Measurements from ENCODE around the gene SGSM1. TPM values are rescaled to one million over a fixed set of nuclear protein-coding genes. Genes with fewer than 3 reads are reported as not detected.

The SGSM1 gene, protein sequence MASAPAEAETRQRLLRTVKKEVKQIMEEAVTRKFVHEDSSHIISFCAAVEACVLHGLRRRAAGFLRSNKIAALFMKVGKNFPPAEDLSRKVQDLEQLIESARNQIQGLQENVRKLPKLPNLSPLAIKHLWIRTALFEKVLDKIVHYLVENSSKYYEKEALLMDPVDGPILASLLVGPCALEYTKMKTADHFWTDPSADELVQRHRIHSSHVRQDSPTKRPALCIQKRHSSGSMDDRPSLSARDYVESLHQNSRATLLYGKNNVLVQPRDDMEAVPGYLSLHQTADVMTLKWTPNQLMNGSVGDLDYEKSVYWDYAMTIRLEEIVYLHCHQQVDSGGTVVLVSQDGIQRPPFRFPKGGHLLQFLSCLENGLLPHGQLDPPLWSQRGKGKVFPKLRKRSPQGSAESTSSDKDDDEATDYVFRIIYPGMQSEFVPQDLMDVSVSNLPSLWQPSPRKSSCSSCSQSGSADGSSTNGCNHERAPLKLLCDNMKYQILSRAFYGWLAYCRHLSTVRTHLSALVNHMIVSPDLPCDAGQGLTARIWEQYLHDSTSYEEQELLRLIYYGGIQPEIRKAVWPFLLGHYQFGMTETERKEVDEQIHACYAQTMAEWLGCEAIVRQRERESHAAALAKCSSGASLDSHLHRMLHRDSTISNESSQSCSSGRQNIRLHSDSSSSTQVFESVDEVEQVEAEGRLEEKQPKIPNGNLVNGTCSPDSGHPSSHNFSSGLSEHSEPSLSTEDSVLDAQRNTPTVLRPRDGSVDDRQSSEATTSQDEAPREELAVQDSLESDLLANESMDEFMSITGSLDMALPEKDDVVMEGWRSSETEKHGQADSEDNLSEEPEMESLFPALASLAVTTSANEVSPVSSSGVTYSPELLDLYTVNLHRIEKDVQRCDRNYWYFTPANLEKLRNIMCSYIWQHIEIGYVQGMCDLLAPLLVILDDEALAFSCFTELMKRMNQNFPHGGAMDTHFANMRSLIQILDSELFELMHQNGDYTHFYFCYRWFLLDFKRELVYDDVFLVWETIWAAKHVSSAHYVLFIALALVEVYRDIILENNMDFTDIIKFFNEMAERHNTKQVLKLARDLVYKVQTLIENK
- 3.2 and 4.3 TPM in 2 replicates for total RNA-seq (2021)
- long read RNA-seq, full-length matches to known transcripts, result 2 of 18 reads
- long read RNA-seq, partial matches to known transcripts, result 4 of 18 reads
- long read RNA-seq, other reads (novel, unspliced or antisense), result 12 of 18 reads

DNA sequence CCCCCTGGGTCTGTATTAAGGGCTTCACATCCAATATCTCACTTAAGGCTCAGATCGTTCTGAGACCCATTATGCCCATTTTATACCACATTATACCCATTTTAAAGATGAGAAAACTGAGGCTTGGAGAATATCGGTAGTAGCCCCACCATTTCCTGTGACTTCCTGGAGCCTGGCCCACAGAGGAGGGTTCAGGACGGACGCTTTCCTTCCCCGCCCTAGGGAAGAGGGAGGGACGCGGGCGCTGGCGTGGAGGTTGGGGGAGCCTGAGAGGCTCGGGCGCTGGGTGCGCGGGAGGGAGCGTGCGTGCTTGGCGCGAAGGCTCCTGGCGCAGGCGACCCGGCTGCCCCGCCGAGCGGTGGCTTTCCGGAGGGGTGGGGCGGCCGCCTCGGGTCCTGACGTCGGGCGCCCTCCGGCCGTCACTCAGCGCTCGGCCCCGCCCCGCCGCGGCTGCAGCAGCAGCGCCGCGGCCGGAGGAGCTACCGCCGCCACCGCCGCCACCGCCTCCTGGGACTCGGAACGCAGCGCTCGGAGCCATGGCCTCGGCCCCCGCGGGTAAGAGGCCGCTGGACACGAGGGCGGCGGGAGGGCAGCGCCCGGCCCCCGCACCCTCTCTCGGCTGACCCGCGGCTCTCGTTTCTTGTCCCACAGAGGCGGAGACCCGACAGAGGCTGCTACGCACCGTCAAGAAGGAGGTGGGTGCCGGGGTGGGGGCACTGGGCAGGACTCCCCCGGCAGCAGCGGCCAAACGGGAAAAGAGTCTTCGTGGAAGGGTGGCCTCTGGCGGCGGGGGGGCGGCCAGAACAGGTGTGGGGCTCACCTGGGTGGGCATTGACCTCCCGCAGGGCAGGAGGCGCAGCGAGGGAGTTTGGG, at the start of gene SGSM1:
SGSM1 (plus strand) TSS at position 422 of the 873 bp plus-strand sequence; CDS start at position 537, 115 bp downstream.
- Histone ChIP-seq H3K9me3 (ENCODE audit: control insufficient read depth, low read depth, low read length) (no peaks in the 10 kb centered on the region), H2BK15ac (ENCODE audit: low read depth, low read length) (no peak within 1 kb of the TSS; the same call in 1 of the 2 replicates), H3K79me1 (ENCODE audit: insufficient read depth, low read depth, low read length, poor library complexity, severe bottlenecking) (peaks cover 2% of the 10 kb centered on the region), H4K8ac (replicated peaks; ENCODE audit: insufficient read length, low read depth, low read length) (no peak within 1 kb of the TSS), H3K4ac (ENCODE audit: low read depth, low read length) (no peak within 1 kb of the TSS), H2BK12ac (ENCODE audit: insufficient read length, low read depth, low read length) (no peak within 1 kb of the TSS), H3K14ac (ENCODE audit: insufficient read depth, low read length) (peak within 1 kb of the TSS; percentile 84), H3K23me2 (ENCODE audit: insufficient read length, low read depth, low read length, poor library complexity, severe bottlenecking) (peaks cover 7% of the 10 kb centered on the region), H3T11ph (ENCODE audit: low read length) (no peak within 1 kb of the TSS), H4K91ac (ENCODE audit: insufficient read length, low read depth, low read length) (no peak within 1 kb of the TSS), H3K9ac (ENCODE audit: extremely low read depth, insufficient read length, low read length) (peak within 1 kb of the TSS; percentile 18), H3K4me1 (ENCODE audit: insufficient read depth, low read length) (no peaks in the 10 kb centered on the region), H2AK5ac (ENCODE audit: insufficient read length, low read length) (no peak within 1 kb of the TSS), H2BK20ac (ENCODE audit: low read depth, low read length, poor library complexity, severe bottlenecking) (no peak within 1 kb of the TSS), H3K18ac (ENCODE audit: insufficient read length, low read depth, low read length) (no peak within 1 kb of the TSS), H3K79me2 (ENCODE audit: insufficient read depth, low read length) (no peaks in the 10 kb centered on the region), H4K20me1 (ENCODE audit: control insufficient read depth, insufficient read depth, insufficient read length) (peaks cover 3% of the 10 kb centered on the region), H3K56ac (ENCODE audit: insufficient read length, low read depth, low read length) (no peak within 1 kb of the TSS), H4K5ac (ENCODE audit: insufficient read length, low read depth, low read length) (no peak within 1 kb of the TSS), H3K27me3 (ENCODE audit: insufficient read depth, low read length) (no peaks in the 10 kb centered on the region), H3K27ac (ENCODE audit: insufficient read length, low read depth, low read length) (no peak within 1 kb of the TSS), H2AFZ (ENCODE audit: low read length) (no peak within 1 kb of the TSS), H2BK5ac (ENCODE audit: insufficient read length, low read length) (no peak within 1 kb of the TSS), H3K4me2 (ENCODE audit: insufficient read depth, insufficient read length, low read length) (peak within 1 kb of the TSS; percentile 64), H3K23ac (ENCODE audit: insufficient read length, low read depth, low read length) (no peak within 1 kb of the TSS), H2BK120ac (ENCODE audit: low read depth, low read length, poor library complexity, severe bottlenecking) (no peak within 1 kb of the TSS)
- H3K4me1 Mint-ChIP-seq, result peaks cover 15 to 31% of the 10 kb centered on the region in 2 experiments
- H3K27me3 Mint-ChIP-seq (ENCODE audit: low read depth), result peaks cover 5% of the 10 kb centered on the region
- peak; percentile 89 for DNase-seq
- peak within 1 kb of the TSS; percentile 78 to 88 for H3K4me3 Mint-ChIP-seq
- no peaks in the 10 kb centered on the region; a peak in 1 of 5 replicates for H3K9me3 Mint-ChIP-seq
- H3K36me3 Mint-ChIP-seq (ENCODE audit: insufficient read depth in 1 of 3, low read depth in 3 of 3), result no peaks in the 10 kb centered on the region
- H3K27ac Mint-ChIP-seq, result peak within 1 kb of the TSS in 2 of 3 experiments; percentile 55 to 88; a peak in 2 of 7 replicates
- WGBS (ENCODE audit: extremely low coverage, insufficient read length, low lambda C conversion rate), result no CpG with 5 or more reads among the region's 80 CpGs
- TF ChIP-seq, protein P1, sequence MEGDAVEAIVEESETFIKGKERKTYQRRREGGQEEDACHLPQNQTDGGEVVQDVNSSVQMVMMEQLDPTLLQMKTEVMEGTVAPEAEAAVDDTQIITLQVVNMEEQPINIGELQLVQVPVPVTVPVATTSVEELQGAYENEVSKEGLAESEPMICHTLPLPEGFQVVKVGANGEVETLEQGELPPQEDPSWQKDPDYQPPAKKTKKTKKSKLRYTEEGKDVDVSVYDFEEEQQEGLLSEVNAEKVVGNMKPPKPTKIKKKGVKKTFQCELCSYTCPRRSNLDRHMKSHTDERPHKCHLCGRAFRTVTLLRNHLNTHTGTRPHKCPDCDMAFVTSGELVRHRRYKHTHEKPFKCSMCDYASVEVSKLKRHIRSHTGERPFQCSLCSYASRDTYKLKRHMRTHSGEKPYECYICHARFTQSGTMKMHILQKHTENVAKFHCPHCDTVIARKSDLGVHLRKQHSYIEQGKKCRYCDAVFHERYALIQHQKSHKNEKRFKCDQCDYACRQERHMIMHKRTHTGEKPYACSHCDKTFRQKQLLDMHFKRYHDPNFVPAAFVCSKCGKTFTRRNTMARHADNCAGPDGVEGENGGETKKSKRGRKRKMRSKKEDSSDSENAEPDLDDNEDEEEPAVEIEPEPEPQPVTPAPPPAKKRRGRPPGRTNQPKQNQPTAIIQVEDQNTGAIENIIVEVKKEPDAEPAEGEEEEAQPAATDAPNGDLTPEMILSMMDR (conservative IDR thresholded peaks at IDR 0.05), result no peak
